DMS53 treated with DMSO at 0.1 percent for 48 hours (cell line): Measurements from ENCODE around the gene CHI3L1.
A peak's percentile ranks its signal among the peaks of the same experiment; 100 is the strongest.

ENCODE experiments used
- DNase-seq: peaks from one replicate; lab custom pipeline; 2025; ENCODE audit not compliant: unreplicated experiment; lab: John Stamatoyannopoulos, UW

Gene CHI3L1

DNA sequence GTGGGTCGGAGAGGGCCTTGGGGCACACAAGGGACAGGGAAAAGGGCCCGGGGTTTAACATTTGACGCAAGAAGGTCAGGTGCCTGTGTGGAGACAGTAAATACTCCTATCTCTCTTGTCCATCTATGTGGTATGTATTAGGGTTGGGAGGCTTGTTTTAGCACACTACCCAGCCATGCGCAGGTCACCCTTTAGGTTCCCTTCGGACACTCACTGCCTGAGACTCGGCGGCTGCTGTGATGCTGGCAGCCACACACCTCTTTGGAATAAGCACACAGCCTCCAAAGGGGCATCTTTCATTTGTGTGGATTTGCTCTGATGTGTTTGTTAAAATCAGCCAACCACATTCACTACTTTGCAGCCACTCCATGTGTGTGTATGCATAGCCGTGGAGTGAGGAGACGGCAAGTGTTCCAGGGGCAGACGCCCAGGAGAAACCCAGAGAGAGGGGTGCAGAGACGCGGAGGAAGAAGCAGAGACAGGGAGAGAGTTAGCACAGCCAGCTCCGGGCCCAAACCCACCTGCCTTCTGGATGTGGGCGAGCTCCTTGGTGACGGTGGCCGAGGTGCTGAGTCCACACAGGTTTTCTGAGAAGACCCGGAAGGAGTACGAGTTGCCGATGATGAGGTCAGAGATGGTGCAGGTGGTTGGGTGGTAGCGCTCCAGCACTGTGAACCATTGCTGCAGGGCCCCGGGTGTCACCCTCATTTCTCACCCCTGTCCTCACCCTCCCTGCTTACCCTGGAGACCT is 16.6 kb downstream of the CHI3L1 start:
- no peak for DNase-seq

DNA sequence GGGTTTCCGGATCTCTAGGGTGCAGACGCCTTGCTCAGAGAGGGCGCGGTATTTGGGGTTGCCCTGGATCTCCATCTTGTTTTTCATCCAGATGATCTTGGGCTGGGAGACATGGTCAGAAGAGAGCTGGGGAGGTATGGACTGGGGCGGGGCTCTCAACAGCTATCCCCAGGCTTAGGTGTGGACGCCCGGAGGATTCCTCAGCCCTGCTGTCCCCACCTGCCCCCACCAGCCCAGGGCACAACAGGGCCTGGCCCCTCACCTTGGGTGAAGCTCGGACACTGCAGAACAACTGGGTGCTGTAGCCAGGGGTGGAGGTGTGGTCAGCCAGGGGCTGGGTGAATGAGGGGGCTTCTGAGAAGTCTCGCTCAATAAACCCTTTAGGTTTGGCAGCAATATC is 17.5 kb downstream of the CHI3L1 start:
- no peak for DNase-seq

DNA sequence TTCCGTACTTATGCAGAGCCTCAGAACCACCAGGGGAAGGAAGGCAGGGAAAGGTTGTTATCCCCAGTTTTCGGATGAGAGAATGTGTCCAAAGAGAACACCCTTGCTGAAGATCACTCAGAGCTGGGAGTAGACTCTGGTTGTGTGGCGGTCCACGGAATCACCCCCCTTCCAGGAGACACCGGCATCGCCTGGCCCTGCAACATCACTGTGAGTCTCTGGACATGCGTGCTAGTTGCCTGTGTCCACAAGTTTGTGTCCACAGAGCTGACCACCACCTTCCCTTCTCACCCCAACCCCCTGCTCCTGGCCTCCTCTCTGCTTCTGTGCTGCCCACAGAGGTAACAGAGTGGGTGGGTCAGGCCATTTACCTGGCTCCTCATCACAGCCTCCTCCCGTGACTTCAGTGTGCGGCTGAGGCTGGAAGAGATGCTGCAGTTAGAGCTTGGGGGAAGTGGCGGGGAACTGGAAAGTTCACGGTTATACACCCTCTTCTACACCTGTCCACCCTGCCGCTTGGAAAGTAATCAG is 18.2 kb downstream of the CHI3L1 start:
- DNase-seq: no peak

DNA sequence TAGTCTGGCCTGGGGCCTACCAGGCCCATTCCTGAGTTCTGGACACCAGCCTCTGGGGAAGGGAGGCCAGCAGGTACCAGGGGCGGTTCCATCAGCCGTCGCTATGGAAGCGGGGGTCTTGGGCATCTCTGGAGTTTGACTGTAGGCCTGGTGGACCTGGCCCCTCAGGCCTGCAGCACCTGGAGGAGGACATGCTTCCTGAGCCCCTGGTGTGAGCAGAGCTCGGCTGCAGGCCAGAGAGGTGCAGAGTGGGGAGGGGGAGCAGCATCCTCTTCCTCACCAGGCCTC is 18.6 kb downstream of the CHI3L1 start:
- no peak for DNase-seq

DNA sequence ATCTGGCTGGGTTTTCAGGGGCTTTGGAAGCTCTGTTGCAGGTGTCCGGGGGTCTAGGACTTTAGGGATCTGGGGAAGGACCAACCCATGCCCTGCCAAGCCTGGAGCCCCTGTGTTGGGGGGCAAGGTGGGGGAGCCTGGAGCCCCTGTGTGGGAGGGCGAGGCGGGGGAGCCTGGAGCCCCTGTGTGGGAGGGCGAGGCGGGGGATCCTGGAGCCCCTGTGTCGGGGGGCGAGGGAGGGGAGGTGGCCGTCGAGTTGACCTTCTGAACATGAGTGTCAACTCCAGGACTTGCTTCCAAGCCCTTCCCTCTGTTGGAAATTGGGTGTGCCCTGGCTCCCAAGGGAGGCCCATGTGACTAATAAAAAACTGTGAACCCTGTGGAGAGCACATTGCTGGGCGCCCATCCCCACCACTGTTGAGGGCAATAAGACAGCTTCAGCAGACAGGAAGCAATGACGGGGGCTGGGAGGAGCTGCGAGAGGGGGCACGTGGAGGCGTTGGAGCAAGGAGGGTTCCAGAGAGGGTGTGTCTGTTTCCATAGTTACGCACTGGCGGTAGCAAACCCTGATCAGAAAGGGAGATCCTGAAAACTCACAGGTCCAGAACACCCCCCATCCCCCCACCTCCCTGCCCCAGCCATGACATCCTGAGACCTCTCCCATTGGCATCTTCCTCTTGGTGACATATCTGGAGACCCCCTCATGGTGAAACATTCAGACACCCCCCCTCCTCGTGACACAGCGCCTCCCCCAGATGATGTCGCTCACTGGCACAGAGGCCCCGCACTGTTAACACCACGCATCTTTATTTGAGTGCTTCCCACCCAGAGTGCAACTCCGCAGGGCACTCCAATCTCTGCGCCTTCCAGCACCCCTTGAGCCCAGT is 19.2 kb downstream of the CHI3L1 start:
- no peak for DNase-seq

DNA sequence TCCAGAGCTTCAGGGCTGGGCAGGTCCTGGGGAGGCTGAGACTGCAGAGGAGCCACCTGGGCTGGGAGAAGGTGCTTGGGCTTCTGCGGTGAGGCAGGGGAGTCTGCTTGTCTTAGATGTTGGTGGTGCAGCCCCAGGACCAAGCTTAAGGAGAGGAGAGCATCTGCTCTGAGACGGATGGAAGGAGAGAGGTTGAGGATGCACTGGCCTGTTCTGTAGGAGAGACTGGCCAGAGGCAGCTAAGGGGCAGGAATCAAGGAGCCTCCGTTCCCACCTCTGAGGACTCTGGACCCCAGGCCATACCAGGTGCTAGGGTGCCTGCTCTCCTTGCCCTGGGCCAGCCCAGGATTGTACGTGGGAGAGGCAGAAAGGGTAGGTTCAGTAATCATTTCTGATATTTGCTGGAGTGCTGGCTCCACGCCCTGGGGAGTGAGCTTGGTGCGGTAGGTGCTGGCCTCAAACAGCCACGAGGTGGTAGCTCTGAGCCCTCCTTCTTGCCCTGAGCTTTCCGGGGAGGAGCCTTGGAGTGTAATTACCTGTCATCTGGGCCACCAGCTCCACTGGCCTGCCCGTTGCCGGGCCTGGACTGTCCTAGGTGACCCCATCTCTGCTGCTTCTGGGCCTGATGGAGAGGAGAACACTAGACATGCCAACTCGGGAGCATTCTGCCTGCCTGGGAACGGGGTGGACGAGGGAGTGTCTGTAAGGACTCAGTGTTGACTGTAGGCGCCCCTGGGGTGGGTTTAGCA is 20.1 kb downstream of the CHI3L1 start:
- peak; percentile 22 for DNase-seq

DNA sequence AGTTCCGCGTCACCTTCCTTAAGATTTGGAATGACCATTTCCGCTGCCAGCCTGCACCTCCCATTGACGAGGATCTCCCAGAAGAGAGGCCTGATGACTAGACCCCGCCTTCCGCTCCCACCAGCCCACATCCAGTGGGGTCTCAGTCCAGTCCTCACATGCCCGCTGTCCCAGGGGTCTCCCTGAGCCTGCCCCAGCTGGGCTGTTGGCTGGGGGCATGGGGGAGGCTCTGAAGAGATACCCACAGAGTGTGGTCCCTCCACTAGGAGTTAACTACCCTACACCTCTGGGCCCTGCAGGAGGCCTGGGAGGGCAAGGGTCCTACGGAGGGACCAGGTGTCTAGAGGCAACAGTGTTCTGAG is 20.7 kb downstream of the CHI3L1 start:
- no peak for DNase-seq

DNA sequence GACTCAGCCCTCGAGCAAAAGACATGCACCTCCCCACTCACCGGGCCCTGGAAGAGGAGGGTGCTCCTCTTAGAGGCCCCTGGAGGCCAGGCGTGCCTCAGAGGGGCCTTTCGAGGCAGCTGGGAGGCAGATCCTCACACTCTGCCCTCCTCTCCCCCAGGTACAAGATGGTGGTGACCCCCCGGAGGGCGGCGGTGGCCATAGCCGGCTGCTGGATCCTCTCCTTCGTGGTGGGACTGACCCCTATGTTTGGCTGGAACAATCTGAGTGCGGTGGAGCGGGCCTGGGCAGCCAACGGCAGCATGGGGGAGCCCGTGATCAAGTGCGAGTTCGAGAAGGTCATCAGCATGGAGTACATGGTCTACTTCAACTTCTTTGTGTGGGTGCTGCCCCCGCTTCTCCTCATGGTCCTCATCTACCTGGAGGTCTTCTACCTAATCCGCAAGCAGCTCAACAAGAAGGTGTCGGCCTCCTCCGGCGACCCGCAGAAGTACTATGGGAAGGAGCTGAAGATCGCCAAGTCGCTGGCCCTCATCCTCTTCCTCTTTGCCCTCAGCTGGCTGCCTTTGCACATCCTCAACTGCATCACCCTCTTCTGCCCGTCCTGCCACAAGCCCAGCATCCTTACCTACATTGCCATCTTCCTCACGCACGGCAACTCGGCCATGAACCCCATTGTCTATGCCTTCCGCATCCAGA is 21.3 kb downstream of the CHI3L1 start:
- no peak for DNase-seq

DNA sequence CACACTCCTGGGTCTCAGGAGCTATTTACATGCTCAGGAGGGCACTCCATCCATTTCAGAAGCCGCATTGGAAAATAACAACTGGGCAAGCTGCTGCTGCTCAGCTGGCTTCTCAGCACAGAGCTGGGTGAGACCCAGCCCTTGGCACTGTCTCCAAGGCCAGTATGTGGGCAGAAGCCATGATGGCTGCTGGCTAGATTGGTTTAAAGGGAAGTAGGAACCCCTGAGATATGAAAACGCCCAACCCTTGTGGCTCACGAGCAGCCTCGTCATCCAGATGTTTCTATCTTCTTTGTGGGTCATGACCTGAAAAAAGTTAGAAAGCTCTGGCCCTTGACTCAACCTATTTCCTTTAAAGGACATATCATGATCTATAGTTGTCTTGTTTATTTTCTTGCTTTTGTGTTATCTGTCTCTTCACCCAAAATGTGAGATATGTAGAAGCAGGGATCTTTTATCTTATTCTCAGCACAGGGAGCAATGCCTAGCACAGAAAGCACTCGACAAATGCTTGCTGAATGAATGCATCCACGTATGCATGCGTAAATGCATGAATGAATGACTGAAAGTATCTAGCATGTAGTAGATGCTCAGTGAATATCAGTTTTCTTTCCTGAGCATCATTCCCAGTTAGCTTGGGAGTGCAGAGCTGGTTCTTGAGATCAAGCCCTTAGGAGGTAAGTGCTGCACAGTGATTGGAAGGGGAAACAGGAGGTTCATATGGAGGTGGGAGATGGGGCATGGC is 22.4 kb downstream of the CHI3L1 start:
- no peak for DNase-seq

DNA sequence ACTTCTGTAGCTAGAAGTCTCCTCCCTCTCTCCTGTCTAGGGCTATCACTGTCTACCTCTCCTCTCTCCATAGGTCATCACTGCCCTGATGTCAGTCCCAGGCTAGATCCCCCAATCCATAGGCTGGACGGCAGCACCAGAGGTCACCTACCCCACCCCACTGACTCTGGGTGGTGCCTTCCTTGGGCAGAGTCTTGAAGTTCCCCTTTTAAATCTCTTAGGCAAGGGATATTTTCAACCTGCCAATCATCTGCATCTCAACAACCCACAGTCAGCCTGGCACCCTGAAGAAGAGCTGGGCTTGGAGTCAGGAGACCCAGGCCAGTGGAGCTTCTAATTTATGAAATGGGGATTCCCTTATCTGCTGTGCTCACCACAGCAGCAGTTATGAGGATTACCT is 24.1 kb downstream of the CHI3L1 start:
- DNase-seq: no peak

DNA sequence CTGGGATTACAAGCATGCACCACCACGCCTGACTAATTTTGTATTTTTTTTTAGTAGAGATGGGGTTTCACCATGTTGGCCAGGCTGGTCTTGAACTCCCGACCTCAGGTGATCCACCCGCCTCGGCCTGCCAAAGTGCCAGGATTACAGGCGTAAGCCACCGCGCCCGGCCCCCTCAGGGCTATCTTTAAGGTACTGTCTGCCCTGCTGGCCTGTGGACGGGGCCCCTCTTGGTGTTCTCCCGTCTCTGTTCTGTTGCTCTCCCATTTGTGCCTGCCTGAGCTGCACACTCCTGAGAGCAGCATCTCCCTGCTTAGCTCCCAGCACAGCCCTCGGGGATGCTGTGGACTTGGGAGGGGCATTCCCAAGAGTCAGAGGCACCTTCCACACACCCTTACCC is 24.8 kb downstream of the CHI3L1 start:
- no peak for DNase-seq

DNA sequence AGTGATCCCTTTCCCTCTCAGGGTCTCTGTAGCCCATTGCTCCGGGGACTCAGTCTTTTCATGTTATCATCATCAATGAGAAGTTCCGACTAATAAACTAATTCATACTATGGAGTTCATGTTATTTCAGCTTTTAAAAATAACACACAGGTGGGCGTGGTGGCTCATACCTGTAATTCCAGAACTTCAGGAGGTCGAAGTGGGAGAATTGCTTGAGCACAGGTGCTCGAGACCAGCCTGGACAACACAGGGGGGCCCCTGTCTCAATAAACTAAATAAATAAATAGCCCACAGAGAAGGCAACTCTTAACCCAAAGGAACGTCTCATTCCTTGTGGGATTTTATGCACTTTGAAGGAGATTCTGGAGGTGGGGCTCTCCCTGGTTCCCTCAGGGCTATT is 25.3 kb downstream of the CHI3L1 start:
- no peak for DNase-seq

DNA sequence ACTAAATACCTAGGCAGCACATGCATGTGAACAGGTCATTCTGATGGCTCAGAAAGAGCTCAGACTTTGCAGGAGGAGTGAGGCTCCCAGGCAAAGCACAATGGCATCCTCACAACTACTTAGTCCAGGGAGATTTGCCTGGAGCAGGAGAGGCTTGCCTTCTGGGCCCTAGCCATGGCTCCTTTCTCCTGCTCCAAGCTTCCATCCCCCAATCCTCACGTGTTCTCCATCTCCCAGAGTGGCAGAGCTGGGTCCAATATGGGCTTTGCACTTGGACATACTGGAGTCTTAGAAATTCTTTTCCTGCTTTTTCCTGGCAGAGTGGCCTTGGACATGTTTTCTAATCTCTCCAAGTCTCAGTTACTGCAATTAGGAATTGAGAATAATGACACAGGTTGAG is 26.7 kb downstream of the CHI3L1 start:
- DNase-seq: no peak

DNA sequence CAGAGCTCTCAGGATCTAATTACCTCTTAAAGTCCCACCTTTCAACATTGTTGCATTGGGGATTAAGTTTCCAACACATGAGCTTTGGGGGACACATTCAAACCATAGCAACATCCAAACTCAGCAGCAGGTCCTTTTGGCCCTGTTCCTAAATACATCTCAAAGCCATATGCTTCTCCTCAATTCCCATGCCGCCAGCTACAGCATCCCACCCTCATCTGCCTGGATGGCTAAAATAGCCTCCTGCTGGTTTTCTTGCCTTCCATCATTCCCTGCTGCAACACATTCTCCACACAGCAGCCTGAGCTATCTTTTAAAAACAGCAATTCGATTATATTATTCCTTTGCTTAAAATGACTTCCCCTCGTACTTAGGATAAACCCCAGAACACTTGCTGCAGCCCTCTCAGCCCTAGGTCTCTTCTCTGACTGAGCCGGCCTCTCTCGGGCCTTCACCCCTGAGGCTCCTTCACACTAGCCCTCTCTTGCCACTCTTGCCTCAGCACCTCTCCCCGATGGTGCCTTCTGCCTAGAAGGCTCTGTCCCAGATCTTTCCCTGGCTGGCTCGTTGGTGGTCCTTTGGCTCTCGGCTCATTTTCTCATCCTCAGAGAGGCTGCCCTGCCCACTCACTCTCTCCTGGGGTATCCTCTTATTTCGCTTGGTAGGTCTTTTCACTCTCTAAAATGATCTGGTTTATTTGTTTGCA is 27.4 kb downstream of the CHI3L1 start:
- no peak for DNase-seq

DNA sequence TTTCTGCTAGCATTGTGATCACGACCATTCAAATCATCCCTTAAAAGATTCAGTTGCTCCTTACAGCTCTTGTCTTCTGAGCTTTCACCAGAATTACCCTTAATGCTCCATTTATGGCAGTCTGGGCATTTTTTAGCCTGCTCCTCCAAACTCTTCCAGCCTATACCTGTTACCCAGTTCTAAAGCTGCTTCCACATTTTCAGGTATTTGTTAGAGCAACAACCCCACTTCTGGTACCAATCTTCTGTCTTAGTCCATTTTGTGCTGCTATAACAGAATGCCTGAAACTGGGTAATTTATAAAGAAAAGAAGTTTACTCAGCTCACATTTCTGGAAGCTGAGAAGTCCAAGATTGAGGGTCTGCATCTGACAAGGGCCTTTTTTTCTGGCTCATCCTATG is 28.1 kb downstream of the CHI3L1 start:
- no peak for DNase-seq

DNA sequence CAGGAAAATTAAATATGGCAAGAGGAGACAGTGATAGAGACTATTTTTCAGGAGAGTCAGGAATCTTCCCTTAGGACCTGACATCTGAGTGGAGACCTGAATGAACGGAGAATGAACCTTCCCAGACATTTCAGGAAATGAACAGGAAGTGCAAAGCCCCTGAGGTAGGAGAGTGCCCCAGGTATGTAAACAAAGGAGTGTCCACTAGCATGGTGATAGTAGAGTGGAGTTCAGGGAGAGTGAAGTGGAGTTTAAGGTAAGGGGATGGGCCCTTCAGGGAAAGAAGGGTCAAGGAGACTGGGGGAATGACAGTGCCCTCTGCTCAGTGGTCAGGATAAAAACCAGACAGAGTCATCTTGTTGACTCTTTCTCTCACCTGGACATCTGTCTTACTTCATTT is 30.2 kb downstream of the CHI3L1 start:
- DNase-seq: no peak

DNA sequence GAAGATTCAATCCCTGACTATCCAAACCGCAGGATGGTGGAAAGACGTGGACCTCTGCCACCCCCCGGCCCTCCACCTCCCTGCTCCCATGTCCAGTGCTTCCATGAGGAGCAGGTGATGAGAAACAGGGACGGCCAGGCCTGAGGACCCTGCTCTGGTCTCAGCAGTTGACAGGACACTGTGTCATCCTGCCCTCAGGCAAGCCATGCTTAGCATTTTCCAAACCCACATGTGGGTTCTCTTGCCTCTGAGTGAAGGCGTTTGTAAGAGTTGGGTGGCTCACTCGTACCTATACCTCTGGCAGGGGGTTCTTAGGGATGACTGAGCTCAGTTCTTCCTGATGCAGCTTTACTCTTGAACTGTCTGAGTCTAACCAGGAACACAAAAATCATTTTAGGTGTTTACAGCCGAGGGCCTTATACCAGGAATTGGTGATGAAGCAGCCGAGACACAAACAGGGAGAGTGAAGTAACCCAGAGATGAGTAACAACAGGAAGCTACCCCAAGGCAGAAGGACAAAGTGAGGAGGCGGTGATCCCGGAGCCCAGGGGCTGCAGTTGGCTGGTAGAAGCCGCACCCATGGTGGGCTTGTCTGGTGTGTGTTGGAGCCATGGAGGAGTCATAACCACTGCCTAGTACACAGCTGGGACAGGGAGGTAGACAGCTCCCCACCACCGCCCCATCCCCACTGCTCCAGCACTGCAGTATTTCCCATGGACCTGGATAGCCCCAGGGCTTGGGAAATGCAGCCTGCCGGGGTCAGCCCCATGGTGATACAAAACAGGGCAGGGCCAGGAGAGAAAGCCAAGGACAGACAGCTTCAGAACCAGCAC is 32.3 kb downstream of the CHI3L1 start:
- no peak for DNase-seq

DNA sequence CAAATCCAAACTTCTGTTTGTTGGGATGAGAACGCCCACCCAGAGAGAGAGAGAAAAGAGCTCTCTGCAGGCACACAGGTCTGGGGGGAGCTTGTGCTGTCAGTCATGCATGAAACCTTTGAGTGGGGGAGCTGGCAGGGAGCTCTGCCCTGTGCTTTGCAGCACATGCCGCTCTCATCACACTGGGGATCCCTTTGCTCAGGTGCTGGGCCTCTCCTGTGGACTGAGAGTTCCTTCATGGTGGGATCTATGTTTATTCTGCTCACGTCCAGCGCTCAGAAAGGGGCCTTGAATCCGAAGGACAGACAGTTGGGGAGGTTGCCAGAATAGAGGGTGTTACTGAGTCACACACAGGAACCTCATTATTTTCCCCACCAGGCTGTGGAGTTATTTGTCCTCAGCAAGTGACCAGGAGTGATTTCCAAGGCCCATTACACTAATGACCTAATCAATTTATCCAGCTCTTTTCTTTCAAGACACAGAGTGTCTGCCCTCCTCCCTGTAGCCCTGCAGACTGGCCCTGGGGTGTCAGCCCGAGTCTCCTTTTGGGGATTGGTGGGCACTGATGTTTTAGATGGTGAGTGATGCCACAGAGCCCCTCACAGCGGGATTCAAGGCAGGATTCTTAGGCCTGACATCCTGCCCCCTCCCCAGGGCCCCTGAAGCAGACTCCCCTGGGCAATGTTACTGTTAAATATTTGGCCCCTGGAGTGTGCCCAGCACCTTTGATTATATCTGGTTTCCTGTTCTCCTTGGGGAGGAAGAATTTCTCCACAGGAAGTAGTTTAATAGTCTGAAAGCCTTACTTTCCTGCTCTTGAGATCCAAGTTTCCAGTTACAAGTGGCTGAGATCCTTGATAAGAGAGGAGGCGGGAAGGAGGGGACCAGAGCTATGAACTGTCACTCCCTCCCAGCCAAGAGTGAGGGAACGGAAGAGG is 33.2 kb downstream of the CHI3L1 start:
- no peak for DNase-seq
